ENCODE results near the gene DAPK3. TPM values are rescaled to one million over a fixed set of nuclear protein-coding genes. Genes with fewer than 3 reads are reported as not detected.
A peak's percentile ranks its signal among the peaks of the same experiment; 100 is the strongest.

DAPK3 gene
- total RNA-seq, 4 donors from 2014 or later, result 58.8 to 87.7 (median 70.3) TPM

DNA sequence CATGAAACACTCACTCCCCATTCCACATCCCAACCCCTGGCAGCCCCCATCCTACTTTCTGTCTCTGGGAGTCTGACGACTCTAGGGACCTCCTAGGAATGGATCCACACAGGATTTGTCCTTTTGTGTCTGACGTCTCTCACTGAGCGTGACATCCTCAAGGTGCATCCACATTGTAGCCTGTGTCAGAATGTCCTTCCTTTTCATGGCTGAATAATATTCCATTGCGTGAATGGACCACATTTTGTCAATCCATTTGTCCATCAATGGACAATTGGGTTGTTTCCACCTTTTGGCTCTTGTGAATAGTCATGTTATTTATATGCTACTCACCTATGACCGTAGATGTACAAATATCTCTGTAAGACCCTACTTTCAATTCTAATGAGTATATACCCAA is 54.9 kb downstream of the DAPK3 start:
- DNase-seq (ENCODE audit: low spot score in 2 of 2), result no peak
- no peaks in the 10 kb centered on the region for H3K36me3 ChIP-seq
- H3K4me1 ChIP-seq, result no peaks in the 10 kb centered on the region
- H3K9me3 ChIP-seq, result peaks cover 0 to 24% (median 0%) of the 10 kb centered on the region in 4 donors
- no peaks in the 10 kb centered on the region for H3K27me3 ChIP-seq
- WGBS, 2 donors, result 89 to 97% methylated on average over 5 of the region's 5 CpGs
- TF ChIP-seq, protein P1, sequence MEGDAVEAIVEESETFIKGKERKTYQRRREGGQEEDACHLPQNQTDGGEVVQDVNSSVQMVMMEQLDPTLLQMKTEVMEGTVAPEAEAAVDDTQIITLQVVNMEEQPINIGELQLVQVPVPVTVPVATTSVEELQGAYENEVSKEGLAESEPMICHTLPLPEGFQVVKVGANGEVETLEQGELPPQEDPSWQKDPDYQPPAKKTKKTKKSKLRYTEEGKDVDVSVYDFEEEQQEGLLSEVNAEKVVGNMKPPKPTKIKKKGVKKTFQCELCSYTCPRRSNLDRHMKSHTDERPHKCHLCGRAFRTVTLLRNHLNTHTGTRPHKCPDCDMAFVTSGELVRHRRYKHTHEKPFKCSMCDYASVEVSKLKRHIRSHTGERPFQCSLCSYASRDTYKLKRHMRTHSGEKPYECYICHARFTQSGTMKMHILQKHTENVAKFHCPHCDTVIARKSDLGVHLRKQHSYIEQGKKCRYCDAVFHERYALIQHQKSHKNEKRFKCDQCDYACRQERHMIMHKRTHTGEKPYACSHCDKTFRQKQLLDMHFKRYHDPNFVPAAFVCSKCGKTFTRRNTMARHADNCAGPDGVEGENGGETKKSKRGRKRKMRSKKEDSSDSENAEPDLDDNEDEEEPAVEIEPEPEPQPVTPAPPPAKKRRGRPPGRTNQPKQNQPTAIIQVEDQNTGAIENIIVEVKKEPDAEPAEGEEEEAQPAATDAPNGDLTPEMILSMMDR (IDR thresholded peaks at IDR 0.05), result no peak
- TF ChIP-seq POLR2A (IDR thresholded peaks at IDR 0.05) (no peak), EP300 (IDR thresholded peaks at IDR 0.05) (no peak)
- no peak overlapping the region for H3K27ac ChIP-seq
- no peak overlapping the region for H3K4me3 ChIP-seq

DNA sequence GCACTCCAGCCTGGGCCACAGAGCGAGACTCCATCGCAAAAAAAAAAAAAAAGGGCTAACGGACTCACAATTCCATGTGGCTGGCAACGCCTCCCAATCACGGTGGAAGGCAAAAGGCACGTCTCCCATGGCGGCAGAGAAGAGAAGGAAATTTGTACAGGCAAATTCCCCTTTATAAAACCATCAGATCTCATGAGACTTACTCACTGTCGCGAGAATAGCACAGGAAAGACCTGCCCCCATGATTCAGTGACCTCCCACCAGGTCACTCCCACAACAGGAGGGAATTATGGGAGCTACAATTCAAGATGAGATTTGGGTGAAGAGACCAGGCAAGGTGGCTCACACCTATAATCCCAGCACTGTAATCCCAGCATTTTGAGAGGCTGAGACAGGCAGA is 56.7 kb downstream of the DAPK3 start:
- Histone ChIP-seq H3K27me3 (no peaks in the 10 kb centered on the region), H3K9me3 (peaks cover 0 to 30% (median 3%) of the 10 kb centered on the region in 4 donors)
- TF ChIP-seq EP300 (IDR thresholded peaks at IDR 0.05) (no peak), POLR2A (IDR thresholded peaks at IDR 0.05) (no peak)
- TF ChIP-seq, protein P1 (IDR thresholded peaks at IDR 0.05), result no peak

GRCh38 chr19:3910105-3910504 is 60.8 kb downstream of the DAPK3 start:
- no peaks in the 10 kb centered on the region for H3K27me3 ChIP-seq
- TF ChIP-seq EP300 (IDR thresholded peaks at IDR 0.05), result no peak
- TF ChIP-seq, protein P1 (IDR thresholded peaks at IDR 0.05), result no peak
- no peak for TF ChIP-seq POLR2A (IDR thresholded peaks at IDR 0.05)
- no peaks in the 10 kb centered on the region for H3K4me1 ChIP-seq
- no peaks in the 10 kb centered on the region for H3K36me3 ChIP-seq
- H3K27ac ChIP-seq, result no peak overlapping the region
- no peak overlapping the region for H3K4me3 ChIP-seq
- no peak for DNase-seq (ENCODE audit: low spot score in 2 of 2)
- 95 to 100% methylated on average over 1 of the region's 1 CpG for WGBS, 2 donors
- H3K9me3 ChIP-seq, result peaks cover 0 to 25% (median 3%) of the 10 kb centered on the region in 4 donors

More for the DNA sequence above, 56.7 kb downstream of the DAPK3 start:
- Histone ChIP-seq H3K4me1 (no peaks in the 10 kb centered on the region), H3K27ac (no peak overlapping the region), H3K36me3 (no peaks in the 10 kb centered on the region), H3K4me3 (no peak overlapping the region)
- 79 to 84% methylated on average over 9 of the region's 9 CpGs for WGBS, 2 donors
- DNase-seq (ENCODE audit: low spot score in 2 of 2), result no peak

Small RNA genes lying within 50 kb of the gene (small RNA-seq; reads per million reads assigned to genes)
- gene RN7SL202P, result not detected
- 9.6 reads per million, percentile 90 among the genes with 10 or more reads in this experiment for gene SNORD37

Other genes starting within 250 kb of the DAPK3 start
- gene APBA3, start 209.4 kb downstream of the DAPK3 start, total RNA-seq, result 10 to 100 TPM; 21.6 to 51.0 (median 34.7) TPM
- 100 to 1,000 TPM in 1 of 4 donors, 10 to 100 TPM in 3; 44.1 to 111 (median 59.2) TPM for gene MRPL54, start 208.4 kb downstream of the DAPK3 start, total RNA-seq
- gene RAX2, start 198.9 kb downstream of the DAPK3 start, total RNA-seq, result not detected
- 1 to 10 TPM in 3 of 4 donors, under 1 TPM in 1; 0.78 to 2.9 (median 2.1) TPM for gene MATK, start 184.7 kb downstream of the DAPK3 start, total RNA-seq
- gene ZFR2, start 102.1 kb downstream of the DAPK3 start, total RNA-seq, result not detected
- not detected for gene ATCAY, start 90.4 kb downstream of the DAPK3 start, total RNA-seq
- gene NMRK2, start 38.0 kb downstream of the DAPK3 start, total RNA-seq, result not detected
- 1,000 to 10,000 TPM; 1,233 to 1,650 (median 1,549) TPM for gene EEF2, start 14.4 kb upstream of the DAPK3 start, total RNA-seq
- 10 to 100 TPM; 23.0 to 32.4 (median 26.3) TPM for gene PIAS4, start 36.6 kb upstream of the DAPK3 start, total RNA-seq
- gene ZBTB7A, start 95.8 kb upstream of the DAPK3 start, total RNA-seq, result 10 to 100 TPM; 64.9 to 97.7 (median 86.7) TPM
- 100 to 1,000 TPM in 1 of 4 donors, 10 to 100 TPM in 3; 36.9 to 128 (median 75.0) TPM for gene MAP2K2, start 153.0 kb upstream of the DAPK3 start, total RNA-seq
- gene CREB3L3, start 182.5 kb upstream of the DAPK3 start, total RNA-seq, result not detected
- gene SIRT6, start 211.5 kb upstream of the DAPK3 start, total RNA-seq, result 10 to 100 TPM; 17.7 to 41.4 (median 38.2) TPM
- gene ANKRD24, start 211.6 kb upstream of the DAPK3 start, total RNA-seq, result 1 to 10 TPM in 1 of 4 donors, under 1 TPM in 3; 0.30 to 1.7 (median 0.61) TPM